GM12878 (cell line): Measurements from ENCODE around the gene ZXDC. TPM values are rescaled to one million over a fixed set of nuclear protein-coding genes. Genes with fewer than 3 reads are reported as not detected.

Experiments
- ATAC-seq: fragments of 200-7000 bp; cut with Tn5 transposase; 3 replicates; pipeline ENCODE4 v1.9.1; 2020; ENCODE audit warnings: mild to moderate bottlenecking, moderate library complexity
- BruUV-seq: library from RNA; stranded (reverse); fragments of 400-500 nt; replicated peaks from 2 replicates; lab custom pipeline; 2021; lab: Mats Ljungman, UMichigan
- CTCF ChIA-PET: fragments of 300-600 bp; sonication (Branson Sonifier 250); formaldehyde crosslinking; extraction: SDS; loops from one replicate; lab custom pipeline; 2021; ENCODE audit warnings: inconsistent platforms; lab: Yijun Ruan, JAX
- POLR2A ChIA-PET: fragments of 350-600 bp; formaldehyde crosslinking; extraction: SDS; loops from one replicate; lab custom pipeline; 2021; ENCODE audit warnings: inconsistent platforms; lab: Charles Lee
- RAD21 ChIA-PET: fragments of 300-600 bp; sonication (Branson Sonifier 250); formaldehyde crosslinking; loops from one replicate; lab custom pipeline; 2023; ENCODE audit warnings: antibody characterized with exemption; ENCODE audit not compliant: unreplicated experiment; lab: Charles Lee
- SMC1A ChIA-PET: fragments of 300-600 bp; sonication (Branson Sonifier 250); formaldehyde crosslinking; loops from one replicate; lab custom pipeline; 2023; ENCODE audit not compliant: unreplicated experiment, uncharacterized antibody; lab: Charles Lee
- DNase-seq: peaks from one replicate; pipeline ENCODE4 v3.0.0-alpha.2; 2011; ENCODE audit warnings: low read depth, low spot score
- FAIRE-seq: peaks from 3 replicates; lab custom pipeline; 2011; peaks lifted over from hg19 to GRCh38; lab: Jason Lieb, UNC
- H2AFZ ChIP-seq: 2 replicates; pipeline ENCODE4 v1.6.0; 2011; ENCODE audit warnings: low read depth, low read length, control low read depth; ENCODE audit not compliant: control insufficient read depth
- H3K27ac ChIP-seq: 2 replicates; pipeline ENCODE4 v1.5.1; 2011; ENCODE audit warnings: control low read depth; ENCODE audit not compliant: control insufficient read depth, insufficient read depth
- H3K27me3 ChIP-seq, 2 experiments: replicated peaks in 1 of 2; 2 replicates each; pipeline versions ENCODE4 v1.6.0 to v1.6.1; 2011; ENCODE audit warnings: low read length in 1 of 2; ENCODE audit not compliant: control insufficient read depth in 2 of 2, insufficient read depth in 2 of 2
- H3K36me3 ChIP-seq, 2 experiments: 2 replicates each; pipeline ENCODE4 v1.5.1; 2011; ENCODE audit warnings: low read length in 1 of 2; ENCODE audit not compliant: control insufficient read depth in 2 of 2, insufficient read depth in 2 of 2
- H3K4me1 ChIP-seq: 2 replicates; pipeline ENCODE4 v1.6.1; 2011; ENCODE audit warnings: mild to moderate bottlenecking, low read length, moderate library complexity, mixed read lengths; ENCODE audit not compliant: control insufficient read depth, insufficient read depth
- H3K4me2 ChIP-seq: 2 replicates; pipeline ENCODE4 v1.6.0; 2011; ENCODE audit warnings: control low read depth; ENCODE audit not compliant: control insufficient read depth, insufficient read depth
- H3K4me3 ChIP-seq: fragments of 200-600 bp; sonication (generic); 2 replicates; pipeline ENCODE4 v1.5.1; 2016
- H3K79me2 ChIP-seq: 2 replicates; pipeline ENCODE4 v1.6.0; 2011; ENCODE audit warnings: low read length; ENCODE audit not compliant: control insufficient read depth, insufficient read depth
- H3K9ac ChIP-seq: 2 replicates; pipeline ENCODE4 v1.8.0; 2011; ENCODE audit warnings: low read length, control low read depth, mixed read lengths; ENCODE audit not compliant: control insufficient read depth, insufficient read depth
- H3K9me3 ChIP-seq: replicated peaks from 3 replicates; pipeline ENCODE4 v1.5.1; 2011; ENCODE audit warnings: mild to moderate bottlenecking, low read length; ENCODE audit not compliant: control insufficient read depth, insufficient read depth
- H4K20me1 ChIP-seq: 2 replicates; pipeline ENCODE4 v1.6.0; 2011; ENCODE audit not compliant: control insufficient read depth, insufficient read depth
- ATF2 ChIP-seq: IDR thresholded peaks from 2 replicates; pipeline ENCODE4 v1.6.1; 2012; ENCODE audit warnings: low read length, inconsistent platforms
- ATF3 ChIP-seq: IDR thresholded peaks from 2 replicates; pipeline ENCODE4 v1.6.1; 2011; ENCODE audit warnings: low read depth, mild to moderate bottlenecking, low read length, moderate library complexity, borderline replicate concordance; ENCODE audit errors: extremely low read depth
- CHD4 ChIP-seq: fragments of 200-600 bp; sonication (generic); IDR thresholded peaks from 2 replicates; pipeline ENCODE4 v1.6.1; 2016; ENCODE audit warnings: mild to moderate bottlenecking
- EGR1 ChIP-seq, 2 experiments: IDR thresholded peaks; 1 replicate in 1 of 2; 2 replicates in 1 of 2; pipeline ENCODE4 v1.6.1; 2011 to 2012; ENCODE audit warnings: low read depth in 2 of 2, low read length in 2 of 2, borderline replicate concordance in 1 of 2, mild to moderate bottlenecking in 1 of 2, moderate library complexity in 1 of 2
- ELK1 ChIP-seq: IDR thresholded peaks from 2 replicates; pipeline ENCODE4 v1.6.1; 2012; ENCODE audit warnings: low read depth, low read length, improper control_type of control experiment
- JUNB ChIP-seq: IDR thresholded peaks from 2 replicates; pipeline ENCODE4 v1.6.1; 2016; ENCODE audit warnings: antibody characterized with exemption, mild to moderate bottlenecking
- MTA2 ChIP-seq: fragments of 450-650 bp; IDR thresholded peaks from 2 replicates; pipeline ENCODE4 v1.6.1; 2016; ENCODE audit warnings: low read depth, mild to moderate bottlenecking, moderate library complexity
- NFYB ChIP-seq: IDR thresholded peaks from 2 replicates; pipeline ENCODE4 v1.6.1; 2011; ENCODE audit warnings: low read depth, mild to moderate bottlenecking, low read length, improper control_type of control experiment, moderate library complexity; ENCODE audit not compliant: insufficient read depth
- NR2C1 ChIP-seq: fragments of 450-650 bp; IDR thresholded peaks from 2 replicates; pipeline ENCODE4 v1.6.1; 2017; ENCODE audit warnings: antibody characterized with exemption, mild to moderate bottlenecking, moderate library complexity
- PAX5 ChIP-seq: IDR thresholded peaks from 2 replicates; pipeline ENCODE4 v1.6.1; 2011; ENCODE audit warnings: low read depth, low read length, borderline replicate concordance
- RELA ChIP-seq: fragments of 450-650 bp; IDR thresholded peaks from 2 replicates; pipeline ENCODE4 v1.8.0; 2014; ENCODE audit warnings: borderline replicate concordance; ENCODE audit not compliant: partially characterized antibody
- STAT1 ChIP-seq: fragments of 450-650 bp; conservative IDR thresholded peaks from 2 replicates; pipeline ENCODE4 v1.6.1; 2014; ENCODE audit warnings: antibody characterized with exemption, mild to moderate bottlenecking
- STAT3 ChIP-seq: IDR thresholded peaks from 2 replicates; pipeline ENCODE4 v1.6.1; 2011; ENCODE audit warnings: low read depth, low read length, improper control_type of control experiment
- TARDBP ChIP-seq: IDR thresholded peaks from 2 replicates; pipeline ENCODE4 v1.6.1; 2016; ENCODE audit warnings: borderline replicate concordance
- TCF3 ChIP-seq: IDR thresholded peaks from 2 replicates; pipeline ENCODE4 v1.6.1; 2012; ENCODE audit warnings: low read depth, mild to moderate bottlenecking, low read length, borderline replicate concordance; ENCODE audit not compliant: insufficient read depth
- YY1 ChIP-seq: IDR thresholded peaks from 2 replicates; pipeline ENCODE4 v1.6.1; 2011; ENCODE audit warnings: low read depth, mild to moderate bottlenecking, low read length
- WGBS: methylation state at CpG from one replicate; pipeline ENCODE4 v1.1.6; 2016; ENCODE audit warnings: low lambda C conversion rate; ENCODE audit not compliant: insufficient replicate concordance, insufficient coverage; ENCODE audit errors: missing lambda C conversion rate; 5-methylcytosine and 5-hydroxymethylcytosine counted together
- in situ Hi-C: fragments of 300-500 bp; cut with MboI; formaldehyde crosslinking; loops from 9 replicates; pipeline ENCODE4 v1.14.3; 2018; ENCODE audit warnings: mixed read lengths
- intact Hi-C: fragments of 100-400 bp; cut with micrococcal nuclease; formaldehyde crosslinking; loops from one replicate; pipeline ENCODE4 v1.14.2; 2022; ENCODE audit not compliant: unreplicated experiment
- polyA plus RNA-seq, 11 experiments: library from polyadenylated mRNA; depleted of rRNA in 4 of 11; unstranded in 6 of 11; stranded (reverse) in 5 of 11; fragments of >200 nt; fragmentation: Nextera tagmentation in 4 of 11; fragmentation: Illumina TruSeq in 1 of 11; extraction: Ambion mirVana in 4 of 11; extraction: Trizol in 1 of 11; gene quantifications; 1 replicate in 1 of 11; 2 replicates in 10 of 11; pipeline versions ENCODE4 v1.2.1 to v1.2.3, GENCODE V29; 2011 to 2016; ENCODE audit warnings: inconsistent platforms in 2 of 11, missing spikeins in 2 of 11, low read depth in 1 of 11
- total RNA-seq, 4 experiments: library from RNA; depleted of rRNA in 3 of 4; stranded (reverse); fragments of >200 nt in 3 of 4; fragmentation: Illumina TruSeq in 1 of 4; extraction: Trizol in 1 of 4; gene quantifications; 2 replicates each; pipeline versions ENCODE4 v1.2.1 to v1.2.3, GENCODE V29; 2013 to 2021
- TF ChIP-seq, protein P1 (sequence below): fragments of 150-350 bp; IDR thresholded peaks from 2 replicates; pipeline ENCODE4 v1.6.1; 2016; ENCODE audit warnings: low read depth, low read length

The ZXDC gene
- total and polyA plus RNA-seq, 10 of the 15 experiments (the other 5 are each of a cell fraction or from before 2014, with no cell fraction given), result 0.72 to 15.3 (median 8.5) TPM

GRCh38 chr3:126499401-126499800 is 23.7 kb upstream of the ZXDC start (continued):
- TF ChIP-seq ATF2 (no peak), PAX5 (no peak), YY1 (no peak)

DNA sequence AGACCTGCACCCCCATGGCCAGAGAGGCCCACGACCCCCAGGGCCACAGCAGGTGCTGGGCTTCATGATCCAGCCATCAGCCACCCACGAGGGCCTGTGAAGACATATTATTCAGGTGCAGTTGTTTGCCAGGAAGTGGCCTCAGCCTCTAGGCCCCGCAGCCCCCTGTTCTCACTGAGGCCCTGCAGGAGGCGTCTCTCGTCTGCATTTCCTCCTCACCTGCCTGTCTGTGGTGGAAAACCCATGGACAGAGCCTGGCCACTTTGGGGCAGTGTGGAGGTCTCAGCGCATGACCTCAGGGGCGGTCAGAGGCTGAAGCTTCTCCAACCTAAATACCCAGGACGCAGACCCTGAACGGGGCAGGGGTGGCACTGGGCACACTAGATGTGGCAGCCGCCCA is 23.2 kb upstream of the ZXDC start:
- intact Hi-C loops, result no loop called here
- no peaks in the 10 kb centered on the region for H3K79me2 ChIP-seq
- no peak overlapping the region for H2AFZ ChIP-seq
- H3K9me3 ChIP-seq, result no peaks in the 10 kb centered on the region
- ATAC-seq, result no peak
- WGBS, result 38% methylated on average over 10 of the region's 10 CpGs
- CTCF ChIA-PET, result no interaction called here
- H3K36me3 ChIP-seq, result no peaks in the 10 kb centered on the region
- H3K4me3 ChIP-seq, result no peak overlapping the region
- BruUV-seq, result no TSS peak
- TF ChIP-seq JUNB (no peak), STAT3 (no peak), ELK1 (no peak), NFYB (no peak), STAT1 (no peak), RELA (no peak), MTA2 (no peak), EGR1 (IDR thresholded peaks at IDR 0.05; ENCODE audit: borderline replicate concordance in 1 of 2, low read depth in 2 of 2, low read length in 2 of 2) (no peak), CHD4 (no peak), NR2C1 (no peak), TARDBP (no peak), TCF3 (no peak), ATF3 (no peak)
- TF ChIP-seq, protein P1, sequence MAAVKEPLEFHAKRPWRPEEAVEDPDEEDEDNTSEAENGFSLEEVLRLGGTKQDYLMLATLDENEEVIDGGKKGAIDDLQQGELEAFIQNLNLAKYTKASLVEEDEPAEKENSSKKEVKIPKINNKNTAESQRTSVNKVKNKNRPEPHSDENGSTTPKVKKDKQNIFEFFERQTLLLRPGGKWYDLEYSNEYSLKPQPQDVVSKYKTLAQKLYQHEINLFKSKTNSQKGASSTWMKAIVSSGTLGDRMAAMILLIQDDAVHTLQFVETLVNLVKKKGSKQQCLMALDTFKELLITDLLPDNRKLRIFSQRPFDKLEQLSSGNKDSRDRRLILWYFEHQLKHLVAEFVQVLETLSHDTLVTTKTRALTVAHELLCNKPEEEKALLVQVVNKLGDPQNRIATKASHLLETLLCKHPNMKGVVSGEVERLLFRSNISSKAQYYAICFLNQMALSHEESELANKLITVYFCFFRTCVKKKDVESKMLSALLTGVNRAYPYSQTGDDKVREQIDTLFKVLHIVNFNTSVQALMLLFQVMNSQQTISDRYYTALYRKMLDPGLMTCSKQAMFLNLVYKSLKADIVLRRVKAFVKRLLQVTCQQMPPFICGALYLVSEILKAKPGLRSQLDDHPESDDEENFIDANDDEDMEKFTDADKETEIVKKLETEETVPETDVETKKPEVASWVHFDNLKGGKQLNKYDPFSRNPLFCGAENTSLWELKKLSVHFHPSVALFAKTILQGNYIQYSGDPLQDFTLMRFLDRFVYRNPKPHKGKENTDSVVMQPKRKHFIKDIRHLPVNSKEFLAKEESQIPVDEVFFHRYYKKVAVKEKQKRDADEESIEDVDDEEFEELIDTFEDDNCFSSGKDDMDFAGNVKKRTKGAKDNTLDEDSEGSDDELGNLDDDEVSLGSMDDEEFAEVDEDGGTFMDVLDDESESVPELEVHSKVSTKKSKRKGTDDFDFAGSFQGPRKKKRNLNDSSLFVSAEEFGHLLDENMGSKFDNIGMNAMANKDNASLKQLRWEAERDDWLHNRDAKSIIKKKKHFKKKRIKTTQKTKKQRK, result no peak
- TF ChIP-seq, all 136 proteins: peak for 0
- Histone ChIP-seq H3K4me2 (no peak overlapping the region), H3K27me3 (no peaks in the 10 kb centered on the region), H3K4me1 (no peaks in the 10 kb centered on the region), H3K27ac (no peak overlapping the region), H4K20me1 (no peaks in the 10 kb centered on the region), H3K9ac (no peak overlapping the region)
- ChIA-PET SMC1A (no interaction called here), RAD21 (no interaction called here), POLR2A (no interaction called here)
- FAIRE-seq, result no peak
- no peak for DNase-seq
- in situ Hi-C loops, result no loop called here
